ENCODE data around the gene FBLIM1. TPM values are rescaled to one million over a fixed set of nuclear protein-coding genes. Genes with fewer than 3 reads are reported as not detected.

FBLIM1 gene
- total RNA-seq, 1 donor from 2014 or later = 78.3 TPM

- Mint-ChIP-seq H3K4me3 (no peak overlapping the region), H3K27ac (no peak overlapping the region), H3K36me3 (peaks cover 8% of the 10 kb centered on the region), H3K9me3 (no peaks in the 10 kb centered on the region), H3K27me3 (no peaks in the 10 kb centered on the region), H3K4me1 (ENCODE audit: unreplicated experiment) (no peaks in the 10 kb centered on the region)
- TF ChIP-seq CTCF (conservative IDR thresholded peaks at IDR 0.05) = no peak
- DNase-seq (ENCODE audit: extremely low spot score, unreplicated experiment) = no peak
Measured at GRCh38 chr1:15723631-15724246, 34.9 kb upstream of the FBLIM1 start.

- no peaks in the 10 kb centered on the region for H3K27me3 Mint-ChIP-seq
- no peak overlapping the region for H3K27ac Mint-ChIP-seq
- peaks cover 4% of the 10 kb centered on the region for H3K36me3 Mint-ChIP-seq
- H3K4me1 Mint-ChIP-seq (ENCODE audit: unreplicated experiment) = no peaks in the 10 kb centered on the region
- no peak overlapping the region for H3K4me3 Mint-ChIP-seq
- no peak for TF ChIP-seq CTCF (conservative IDR thresholded peaks at IDR 0.05)
- DNase-seq (ENCODE audit: extremely low spot score, unreplicated experiment) = no peak
- no peaks in the 10 kb centered on the region for H3K9me3 Mint-ChIP-seq
Measured at GRCh38 chr1:15724949-15725880, 33.4 kb upstream of the FBLIM1 start.

- no peak overlapping the region for H3K4me3 Mint-ChIP-seq
- no peaks in the 10 kb centered on the region for H3K4me1 Mint-ChIP-seq (ENCODE audit: unreplicated experiment)
- H3K27ac Mint-ChIP-seq = no peak overlapping the region
- H3K9me3 Mint-ChIP-seq = no peaks in the 10 kb centered on the region
- H3K36me3 Mint-ChIP-seq = peaks cover 4% of the 10 kb centered on the region
- no peak for DNase-seq (ENCODE audit: extremely low spot score, unreplicated experiment)
- TF ChIP-seq CTCF (conservative IDR thresholded peaks at IDR 0.05) = no peak
- no peaks in the 10 kb centered on the region for H3K27me3 Mint-ChIP-seq
Measured at GRCh38 chr1:15726508-15726907, 32.1 kb upstream of the FBLIM1 start.

GRCh38 chr1:15727021-15727420 lies 31.6 kb upstream of the FBLIM1 start:
- DNase-seq (ENCODE audit: extremely low spot score, unreplicated experiment) = no peak
- no peak overlapping the region for H3K27ac Mint-ChIP-seq
- no peak overlapping the region for H3K4me3 Mint-ChIP-seq
- TF ChIP-seq CTCF (conservative IDR thresholded peaks at IDR 0.05) = no peak
- no peaks in the 10 kb centered on the region for H3K4me1 Mint-ChIP-seq (ENCODE audit: unreplicated experiment)
- no peaks in the 10 kb centered on the region for H3K27me3 Mint-ChIP-seq
- peaks cover 4% of the 10 kb centered on the region for H3K36me3 Mint-ChIP-seq
- no peaks in the 10 kb centered on the region for H3K9me3 Mint-ChIP-seq

GRCh38 chr1:15727424-15727823 lies 31.2 kb upstream of the FBLIM1 start:
- Mint-ChIP-seq H3K4me1 (ENCODE audit: unreplicated experiment) (no peaks in the 10 kb centered on the region), H3K9me3 (no peaks in the 10 kb centered on the region), H3K4me3 (no peak overlapping the region), H3K27ac (no peak overlapping the region), H3K36me3 (peaks cover 4% of the 10 kb centered on the region), H3K27me3 (no peaks in the 10 kb centered on the region)
- no peak for DNase-seq (ENCODE audit: extremely low spot score, unreplicated experiment)
- no peak for TF ChIP-seq CTCF (conservative IDR thresholded peaks at IDR 0.05)
